Sigmoid colon (tissue), 7 donors: Measurements from ENCODE around the gene GNG2. TPM values are rescaled to one million over a fixed set of nuclear protein-coding genes. Genes with fewer than 3 reads are reported as not detected.

Experiments used
- DNase-seq: peaks from one replicate; pipeline ENCODE4 v3.0.0-alpha.2; 2019
- H3K27ac ChIP-seq, 4 donors: fragments of 200-600 bp; sonication (generic); one replicate each; pipeline ENCODE4 v1.5.1; 2016 to 2019; ENCODE audit warnings: mild to moderate bottlenecking in 1 of 4
- H3K27me3 ChIP-seq, 3 donors: fragments of 200-600 bp; sonication (generic); one replicate each; pipeline ENCODE4 v1.5.1; 2019; ENCODE audit warnings: mild to moderate bottlenecking in 1 of 3
- H3K36me3 ChIP-seq, 4 donors: fragments of 200-600 bp; sonication (generic); one replicate each; pipeline ENCODE4 v1.5.1; 2016 to 2019
- H3K4me1 ChIP-seq, 4 donors: fragments of 200-600 bp; sonication (generic); one replicate each; pipeline ENCODE4 v1.5.1; 2017 to 2019
- H3K4me3 ChIP-seq, 4 donors: fragments of 200-600 bp; sonication (generic); one replicate each; pipeline ENCODE4 v1.5.1; 2017 to 2019; ENCODE audit warnings: mild to moderate bottlenecking in 2 of 4, moderate library complexity in 1 of 4
- H3K9me3 ChIP-seq, 4 donors: fragments of 200-600 bp in 3 of 4; sonication (generic) in 3 of 4; one replicate each; pipeline versions ENCODE4 v1.5.1 to v1.6.1; 2013 to 2019
- EP300 ChIP-seq, 4 donors: sonication (generic); formaldehyde crosslinking; IDR thresholded peaks; one replicate each; pipeline ENCODE4 v1.6.1; 2017; ENCODE audit warnings: antibody characterized with exemption in 4 of 4
- POLR2A ChIP-seq, 2 donors: fragments of 450-650 bp; IDR thresholded peaks; one replicate each; pipeline ENCODE4 v1.6.1; 2016; ENCODE audit warnings: antibody characterized with exemption in 2 of 2, mild to moderate bottlenecking in 2 of 2, moderate library complexity in 2 of 2
- POLR2AphosphoS5 ChIP-seq, 4 donors: sonication (generic); formaldehyde crosslinking; IDR thresholded peaks; one replicate each; pipeline ENCODE4 v1.6.1; 2017; ENCODE audit warnings: antibody characterized with exemption in 4 of 4
- WGBS, 2 donors: extraction: QIAGEN DNeasy Blood & Tissue Kit; methylation state at CpG; one replicate each; pipeline ENCODE4 v1.1.7; 2013; 5-methylcytosine and 5-hydroxymethylcytosine counted together
- intact Hi-C: fragments of 100-400 bp; cut with DNase I; formaldehyde crosslinking; loops from one replicate; pipeline ENCODE4 v1.15.1; 2023
- polyA plus RNA-seq, 3 donors: library from polyadenylated mRNA; stranded (reverse); fragments of 200-250 nt; gene quantifications; one replicate each; pipeline ENCODE4 v1.2.3, GENCODE V29; 2013
- total RNA-seq, 4 donors: library from RNA; depleted of rRNA; stranded (reverse); fragments of >200 nt; gene quantifications; one replicate each; pipeline ENCODE4 v1.1.0, GENCODE V29; 2016
- TF ChIP-seq, protein P1 (sequence below), 4 experiments: fragments of 450-650 bp in 3 of 4; fragments of 200-600 bp in 1 of 4; IDR thresholded peaks; one replicate each; pipeline ENCODE4 v1.5.1; 2016 to 2019; ENCODE audit warnings: antibody characterized with exemption in 4 of 4, mild to moderate bottlenecking in 3 of 4, moderate library complexity in 2 of 4
- donor health status: healthy with polysubstance abuse.
- donor health status: Bipolar disorder and iron deficiency.
- donor health status: healthy.

Gene GNG2
- total and polyA plus RNA-seq, 7 donors: 9.5 to 44.2 (median 27.3) TPM

DNA sequence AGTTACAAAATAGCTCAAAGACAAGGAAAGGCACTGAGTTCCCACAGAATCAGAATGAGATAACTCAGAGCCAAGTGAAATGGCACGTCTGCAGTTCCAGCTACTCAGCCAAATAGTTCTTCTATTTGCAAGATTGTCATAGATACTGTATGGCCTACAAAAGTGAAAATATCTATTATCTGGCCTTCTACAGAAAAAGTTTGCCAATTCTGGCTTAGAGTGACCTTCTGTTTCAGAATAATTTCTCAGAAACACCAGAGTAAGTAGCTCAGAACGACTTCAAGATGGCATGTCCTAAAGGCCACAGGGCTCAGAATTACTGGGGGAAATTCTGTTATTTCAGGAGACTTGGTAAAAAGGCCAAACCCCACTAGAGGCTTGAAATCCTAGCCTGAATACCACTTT, 118.3 kb downstream of the GNG2 start:
- no peak for DNase-seq
- Histone ChIP-seq H3K9me3 (no peaks in the 10 kb centered on the region), H3K27me3 (no peaks in the 10 kb centered on the region), H3K36me3 (no peaks in the 10 kb centered on the region), H3K4me3 (no peak overlapping the region), H3K4me1 (peaks cover 0 to 10% (median 6%) of the 10 kb centered on the region in 4 donors), H3K27ac (peak overlapping the region; percentile 5 to 44 (median 24))
- intact Hi-C loops: loop anchor here (2.0 to 5.0 kb wide), 2 partner anchors 118 to 196 kb away; partner anchors contain the start of gene GNG2
- WGBS, 2 donors: 39 to 50% methylated on average over 2 of the region's 2 CpGs
- TF ChIP-seq, protein P1, sequence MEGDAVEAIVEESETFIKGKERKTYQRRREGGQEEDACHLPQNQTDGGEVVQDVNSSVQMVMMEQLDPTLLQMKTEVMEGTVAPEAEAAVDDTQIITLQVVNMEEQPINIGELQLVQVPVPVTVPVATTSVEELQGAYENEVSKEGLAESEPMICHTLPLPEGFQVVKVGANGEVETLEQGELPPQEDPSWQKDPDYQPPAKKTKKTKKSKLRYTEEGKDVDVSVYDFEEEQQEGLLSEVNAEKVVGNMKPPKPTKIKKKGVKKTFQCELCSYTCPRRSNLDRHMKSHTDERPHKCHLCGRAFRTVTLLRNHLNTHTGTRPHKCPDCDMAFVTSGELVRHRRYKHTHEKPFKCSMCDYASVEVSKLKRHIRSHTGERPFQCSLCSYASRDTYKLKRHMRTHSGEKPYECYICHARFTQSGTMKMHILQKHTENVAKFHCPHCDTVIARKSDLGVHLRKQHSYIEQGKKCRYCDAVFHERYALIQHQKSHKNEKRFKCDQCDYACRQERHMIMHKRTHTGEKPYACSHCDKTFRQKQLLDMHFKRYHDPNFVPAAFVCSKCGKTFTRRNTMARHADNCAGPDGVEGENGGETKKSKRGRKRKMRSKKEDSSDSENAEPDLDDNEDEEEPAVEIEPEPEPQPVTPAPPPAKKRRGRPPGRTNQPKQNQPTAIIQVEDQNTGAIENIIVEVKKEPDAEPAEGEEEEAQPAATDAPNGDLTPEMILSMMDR (IDR thresholded peaks at IDR 0.05): no peak
- TF ChIP-seq POLR2A (IDR thresholded peaks at IDR 0.05): no peak
- TF ChIP-seq EP300 (IDR thresholded peaks at IDR 0.05): no peak
- TF ChIP-seq POLR2AphosphoS5 (IDR thresholded peaks at IDR 0.05): no peak

GRCh38 chr14:51979088-51979709, 118.8 kb downstream of the GNG2 start:
- Histone ChIP-seq H3K27ac (peak overlapping the region; percentile 5 to 44 (median 24)), H3K27me3 (no peaks in the 10 kb centered on the region), H3K36me3 (no peaks in the 10 kb centered on the region), H3K9me3 (no peaks in the 10 kb centered on the region), H3K4me3 (no peak overlapping the region), H3K4me1 (peaks cover 0 to 10% (median 6%) of the 10 kb centered on the region in 4 donors)
- intact Hi-C loops: loop anchor here (2.0 to 5.0 kb wide), 2 partner anchors 118 to 197 kb away; partner anchors contain the start of gene GNG2
- TF ChIP-seq, protein P1 (IDR thresholded peaks at IDR 0.05): peak; percentile 49 to 86 (median 80)
- TF ChIP-seq POLR2AphosphoS5 (IDR thresholded peaks at IDR 0.05): no peak
- peak; percentile 90 for DNase-seq
- WGBS, 2 donors: 25 to 28% methylated on average over 17 of the region's 17 CpGs

- no peaks in the 10 kb centered on the region for H3K36me3 ChIP-seq
- H3K27ac ChIP-seq: no peak overlapping the region
- H3K4me1 ChIP-seq: peaks cover 0 to 10% (median 6%) of the 10 kb centered on the region in 4 donors
- no peak for DNase-seq
- TF ChIP-seq POLR2A (IDR thresholded peaks at IDR 0.05) (no peak), EP300 (IDR thresholded peaks at IDR 0.05) (no peak), POLR2AphosphoS5 (IDR thresholded peaks at IDR 0.05) (no peak)
- TF ChIP-seq, protein P1 (IDR thresholded peaks at IDR 0.05): no peak
- no peak overlapping the region for H3K4me3 ChIP-seq
- 85 to 88% methylated on average over 4 of the region's 4 CpGs for WGBS, 2 donors
- H3K27me3 ChIP-seq: no peaks in the 10 kb centered on the region
- H3K9me3 ChIP-seq: no peaks in the 10 kb centered on the region
- intact Hi-C loops: no loop called here
Observed at GRCh38 chr14:51981218-51981854, 120.9 kb downstream of the GNG2 start.

DNA sequence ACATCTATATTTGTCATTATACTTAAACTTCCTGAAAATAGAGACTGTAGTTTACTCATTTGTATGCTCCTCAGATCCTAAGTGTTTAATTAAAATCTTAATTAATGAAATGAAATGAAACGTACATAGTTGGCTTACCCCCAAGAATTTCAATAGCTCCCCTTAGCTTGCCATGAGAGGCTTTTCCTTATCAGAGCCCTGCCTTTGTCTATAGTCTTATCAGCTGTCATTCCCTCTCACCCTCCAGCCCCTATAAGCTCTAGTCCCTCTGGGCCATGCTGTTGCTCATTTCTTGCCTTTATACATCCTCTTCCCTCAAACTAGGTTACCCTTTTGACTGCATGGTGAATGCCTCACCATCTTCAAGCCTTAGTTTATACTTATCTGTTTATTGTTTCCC, 127.8 kb downstream of the GNG2 start:
- H3K4me3 ChIP-seq: no peak overlapping the region
- H3K9me3 ChIP-seq: no peaks in the 10 kb centered on the region
- H3K4me1 ChIP-seq: peaks cover 0 to 36% (median 19%) of the 10 kb centered on the region in 4 donors
- no peak for DNase-seq
- WGBS, 2 donors: 63 to 70% methylated on average over 1 of the region's 1 CpG
- no peaks in the 10 kb centered on the region for H3K27me3 ChIP-seq
- H3K36me3 ChIP-seq: peaks cover 0 to 23% (median 3%) of the 10 kb centered on the region in 4 donors
- TF ChIP-seq EP300 (IDR thresholded peaks at IDR 0.05): no peak
- TF ChIP-seq POLR2AphosphoS5 (IDR thresholded peaks at IDR 0.05): no peak
- no peak for TF ChIP-seq POLR2A (IDR thresholded peaks at IDR 0.05)
- TF ChIP-seq, protein P1 (IDR thresholded peaks at IDR 0.05): no peak
- intact Hi-C loops: loop anchor here (2.0 to 5.0 kb wide), 2 partner anchors 143 to 706 kb away; no protein-coding TSS in a partner anchor
- H3K27ac ChIP-seq: peak overlapping the region in 3 of 4 donors; percentile 91 to 94 (median 93)
